HepG2 (cell line): ENCODE data around the gene CHMP1A. TPM values are rescaled to one million over a fixed set of nuclear protein-coding genes. Genes with fewer than 3 reads are reported as not detected.
A peak's percentile ranks its signal among the peaks of the same experiment; 100 is the strongest.

Source experiments
- MBD4 ChIP-seq: IDR thresholded peaks from 2 replicates; pipeline ENCODE4 v1.6.1; 2012; ENCODE audit warnings: low read length, inconsistent platforms, borderline replicate concordance
- MEF2D ChIP-seq: sonication (generic); formaldehyde crosslinking; IDR thresholded peaks from 2 replicates; pipeline ENCODE4 v1.5.1; 2020; ENCODE audit warnings: mild to moderate bottlenecking, missing genetic modification reagents
- MTA1 ChIP-seq: sonication (generic); formaldehyde crosslinking; IDR thresholded peaks from 2 replicates; pipeline ENCODE4 v1.4.0; 2020; ENCODE audit warnings: missing genetic modification reagents, mild to moderate bottlenecking, borderline replicate concordance
- XRCC5 ChIP-seq: fragments of 200-400 bp; formaldehyde crosslinking; optimal IDR thresholded peaks from 2 replicates; pipeline ENCODE3; 2017; ENCODE audit warnings: mild to moderate bottlenecking, low read length
- ZMYM3 ChIP-seq: sonication (generic); formaldehyde crosslinking; IDR thresholded peaks from 2 replicates; pipeline ENCODE4 v1.5.1; 2020; ENCODE audit warnings: mild to moderate bottlenecking, missing genetic modification reagents
- ZNF260 ChIP-seq: sonication (generic); formaldehyde crosslinking; IDR thresholded peaks from 2 replicates; pipeline ENCODE4 v1.4.0; 2020; ENCODE audit warnings: missing genetic modification reagents, low read depth, mild to moderate bottlenecking, borderline replicate concordance
- ZNF558 ChIP-seq: sonication (generic); formaldehyde crosslinking; IDR thresholded peaks from 2 replicates; pipeline ENCODE4 v1.9.0; 2022; ENCODE audit warnings: mild to moderate bottlenecking, missing genetic modification reagents, borderline replicate concordance
- ZNF75D ChIP-seq: sonication (generic); formaldehyde crosslinking; IDR thresholded peaks from 2 replicates; pipeline ENCODE4 v1.8.1; 2023; ENCODE audit warnings: missing genetic modification reagents, mild to moderate bottlenecking, borderline replicate concordance
- ZSCAN30 ChIP-seq: sonication (generic); formaldehyde crosslinking; IDR thresholded peaks from 2 replicates; pipeline ENCODE4 v1.5.0; 2020; ENCODE audit warnings: mild to moderate bottlenecking, missing genetic modification reagents
- polyA plus RNA-seq, 8 experiments: library from polyadenylated mRNA; depleted of rRNA in 3 of 8; stranded (reverse) in 7 of 8; unstranded in 1 of 8; fragments of >200 nt; fragmentation: Illumina TruSeq in 4 of 8; extraction: Trizol in 4 of 8; gene quantifications; 2 replicates each; pipeline versions ENCODE4 v1.2.1 to v1.2.3, GENCODE V29; 2011 to 2016; ENCODE audit warnings: low read depth in 4 of 8, missing spikeins in 1 of 8, mixed read lengths in 1 of 8; ENCODE audit not compliant: insufficient read depth in 1 of 8
- total RNA-seq, 5 experiments: library from RNA; depleted of rRNA; stranded (reverse); fragments of >200 nt; fragmentation: Illumina TruSeq; extraction: Trizol; gene quantifications; 2 replicates each; pipeline ENCODE4 v1.2.3, GENCODE V29; 2016; ENCODE audit warnings: low read depth in 1 of 5
- TF ChIP-seq, protein P1 (sequence below): sonication (generic); formaldehyde crosslinking; IDR thresholded peaks from one replicate; pipeline ENCODE4 v1.5.1; 2020; ENCODE audit warnings: mild to moderate bottlenecking, missing genetic modification reagents; ENCODE audit errors: not compliant biosample characterization
- TF ChIP-seq, protein P2 (sequence below): sonication (generic); formaldehyde crosslinking; IDR thresholded peaks from 2 replicates; pipeline ENCODE4 v1.5.0; 2020; ENCODE audit warnings: mild to moderate bottlenecking, missing genetic modification reagents
- TF ChIP-seq, protein P3 (sequence below): sonication (generic); formaldehyde crosslinking; IDR thresholded peaks from 2 replicates; pipeline ENCODE4 v1.8.1; 2022; ENCODE audit warnings: low read depth, mild to moderate bottlenecking, missing genetic modification reagents

CHMP1A gene
- total and polyA plus RNA-seq, 2 of the 13 experiments (the other 11 are each of a cell fraction or from before 2014, with no cell fraction given) = 69.4 to 73.3 TPM

DNA sequence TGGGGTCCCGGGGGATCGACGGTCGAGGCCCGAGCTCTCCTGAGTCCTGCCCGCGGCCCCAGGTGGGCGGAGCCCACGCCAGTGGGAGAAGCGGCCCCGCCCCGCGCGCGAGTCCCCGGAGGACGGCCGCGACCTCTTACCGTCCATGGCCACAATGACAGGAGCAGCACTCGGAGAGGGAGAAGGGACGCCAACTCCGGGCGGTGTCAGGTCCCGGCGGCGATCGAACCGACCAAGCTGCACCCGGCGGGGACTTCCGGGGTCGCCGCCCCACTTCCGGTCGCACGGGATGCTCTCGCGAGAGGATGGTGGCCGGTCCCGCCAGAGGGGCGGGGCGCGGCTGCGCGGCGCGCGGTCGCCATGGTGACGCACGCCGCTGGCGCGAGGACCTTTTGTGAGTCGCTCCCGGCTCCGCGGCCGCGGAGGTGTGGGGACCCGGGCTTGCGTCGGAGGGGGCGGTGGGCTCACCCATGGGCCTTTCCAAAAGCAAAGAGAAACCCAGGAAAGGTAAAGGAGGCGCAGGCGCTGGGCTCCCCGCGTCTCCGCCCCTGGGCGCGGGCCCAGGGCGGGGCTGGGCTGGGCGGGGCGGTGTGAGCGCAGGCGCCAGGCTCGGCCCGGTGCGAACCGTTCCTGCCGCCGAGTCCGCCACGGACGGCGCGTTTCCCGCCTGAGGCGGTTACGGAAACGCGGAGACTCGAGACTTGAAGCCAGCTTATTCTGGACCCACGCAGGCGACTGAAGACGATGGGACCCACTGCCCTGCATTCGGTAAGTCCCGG, at the start of gene CHMP1A, which contains the start of gene SPATA33 (continued):
- TF ChIP-seq, protein P1, sequence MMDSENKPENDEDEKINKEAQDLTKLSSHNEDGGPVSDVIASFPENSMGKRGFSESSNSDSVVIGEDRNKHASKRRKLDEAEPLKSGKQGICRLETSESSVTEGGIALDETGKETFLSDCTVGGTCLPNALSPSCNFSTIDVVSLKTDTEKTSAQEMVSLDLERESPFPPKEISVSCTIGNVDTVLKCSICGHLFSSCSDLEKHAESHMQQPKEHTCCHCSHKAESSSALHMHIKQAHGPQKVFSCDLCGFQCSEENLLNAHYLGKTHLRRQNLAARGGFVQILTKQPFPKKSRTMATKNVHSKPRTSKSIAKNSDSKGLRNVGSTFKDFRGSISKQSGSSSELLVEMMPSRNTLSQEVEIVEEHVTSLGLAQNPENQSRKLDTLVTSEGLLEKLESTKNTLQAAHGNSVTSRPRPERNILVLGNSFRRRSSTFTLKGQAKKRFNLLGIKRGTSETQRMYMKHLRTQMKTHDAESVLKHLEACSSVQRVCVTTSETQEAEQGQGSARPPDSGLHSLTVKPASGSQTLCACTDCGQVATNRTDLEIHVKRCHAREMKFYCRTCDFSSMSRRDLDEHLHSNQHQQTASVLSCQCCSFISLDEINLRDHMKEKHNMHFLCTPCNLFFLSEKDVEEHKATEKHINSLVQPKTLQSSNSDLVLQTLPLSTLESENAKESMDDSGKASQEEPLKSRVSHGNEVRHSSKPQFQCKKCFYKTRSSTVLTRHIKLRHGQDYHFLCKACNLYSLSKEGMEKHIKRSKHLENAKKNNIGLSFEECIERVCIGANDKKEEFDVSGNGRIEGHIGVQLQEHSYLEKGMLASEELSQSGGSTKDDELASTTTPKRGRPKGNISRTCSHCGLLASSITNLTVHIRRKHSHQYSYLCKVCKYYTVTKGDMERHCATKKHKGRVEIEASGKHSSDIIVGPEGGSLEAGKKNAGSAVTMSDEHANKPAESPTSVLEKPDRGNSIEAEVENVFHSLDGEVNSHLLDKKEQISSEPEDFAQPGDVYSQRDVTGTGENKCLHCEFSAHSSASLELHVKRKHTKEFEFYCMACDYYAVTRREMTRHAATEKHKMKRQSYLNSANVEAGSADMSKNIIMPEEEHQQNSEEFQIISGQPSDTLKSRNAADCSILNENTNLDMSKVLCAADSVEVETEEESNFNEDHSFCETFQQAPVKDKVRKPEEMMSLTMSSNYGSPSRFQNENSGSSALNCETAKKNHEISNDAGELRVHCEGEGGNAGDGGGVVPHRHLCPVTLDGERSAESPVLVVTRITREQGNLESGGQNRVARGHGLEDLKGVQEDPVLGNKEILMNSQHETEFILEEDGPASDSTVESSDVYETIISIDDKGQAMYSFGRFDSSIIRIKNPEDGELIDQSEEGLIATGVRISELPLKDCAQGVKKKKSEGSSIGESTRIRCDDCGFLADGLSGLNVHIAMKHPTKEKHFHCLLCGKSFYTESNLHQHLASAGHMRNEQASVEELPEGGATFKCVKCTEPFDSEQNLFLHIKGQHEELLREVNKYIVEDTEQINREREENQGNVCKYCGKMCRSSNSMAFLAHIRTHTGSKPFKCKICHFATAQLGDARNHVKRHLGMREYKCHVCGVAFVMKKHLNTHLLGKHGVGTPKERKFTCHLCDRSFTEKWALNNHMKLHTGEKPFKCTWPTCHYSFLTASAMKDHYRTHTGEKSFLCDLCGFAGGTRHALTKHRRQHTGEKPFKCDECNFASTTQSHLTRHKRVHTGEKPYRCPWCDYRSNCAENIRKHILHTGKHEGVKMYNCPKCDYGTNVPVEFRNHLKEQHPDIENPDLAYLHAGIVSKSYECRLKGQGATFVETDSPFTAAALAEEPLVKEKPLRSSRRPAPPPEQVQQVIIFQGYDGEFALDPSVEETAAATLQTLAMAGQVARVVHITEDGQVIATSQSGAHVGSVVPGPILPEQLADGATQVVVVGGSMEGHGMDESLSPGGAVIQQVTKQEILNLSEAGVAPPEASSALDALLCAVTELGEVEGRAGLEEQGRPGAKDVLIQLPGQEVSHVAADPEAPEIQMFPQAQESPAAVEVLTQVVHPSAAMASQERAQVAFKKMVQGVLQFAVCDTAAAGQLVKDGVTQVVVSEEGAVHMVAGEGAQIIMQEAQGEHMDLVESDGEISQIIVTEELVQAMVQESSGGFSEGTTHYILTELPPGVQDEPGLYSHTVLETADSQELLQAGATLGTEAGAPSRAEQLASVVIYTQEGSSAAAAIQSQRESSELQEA = peak; percentile 11
- TF ChIP-seq XRCC5 (peak; percentile 18), MBD4 (no peak), MEF2D (CRISPR knock-in tag) (no peak; the same call in 1 of the 2 replicates), ZNF260 (CRISPR knock-in tag) (no peak), ZMYM3 (CRISPR knock-in tag) (peak; percentile 61; the same call in 1 of the 2 replicates), ZNF75D (no peak; the same call in 1 of the 2 replicates), ZNF558 (CRISPR knock-in tag) (peak; percentile 26; the same call in 1 of the 2 replicates), MTA1 (peak; percentile 25; the same call in 1 of the 2 replicates), ZSCAN30 (CRISPR knock-in tag) (peak; percentile 80; the same call in 1 of the 2 replicates)
- TF ChIP-seq, protein P2, sequence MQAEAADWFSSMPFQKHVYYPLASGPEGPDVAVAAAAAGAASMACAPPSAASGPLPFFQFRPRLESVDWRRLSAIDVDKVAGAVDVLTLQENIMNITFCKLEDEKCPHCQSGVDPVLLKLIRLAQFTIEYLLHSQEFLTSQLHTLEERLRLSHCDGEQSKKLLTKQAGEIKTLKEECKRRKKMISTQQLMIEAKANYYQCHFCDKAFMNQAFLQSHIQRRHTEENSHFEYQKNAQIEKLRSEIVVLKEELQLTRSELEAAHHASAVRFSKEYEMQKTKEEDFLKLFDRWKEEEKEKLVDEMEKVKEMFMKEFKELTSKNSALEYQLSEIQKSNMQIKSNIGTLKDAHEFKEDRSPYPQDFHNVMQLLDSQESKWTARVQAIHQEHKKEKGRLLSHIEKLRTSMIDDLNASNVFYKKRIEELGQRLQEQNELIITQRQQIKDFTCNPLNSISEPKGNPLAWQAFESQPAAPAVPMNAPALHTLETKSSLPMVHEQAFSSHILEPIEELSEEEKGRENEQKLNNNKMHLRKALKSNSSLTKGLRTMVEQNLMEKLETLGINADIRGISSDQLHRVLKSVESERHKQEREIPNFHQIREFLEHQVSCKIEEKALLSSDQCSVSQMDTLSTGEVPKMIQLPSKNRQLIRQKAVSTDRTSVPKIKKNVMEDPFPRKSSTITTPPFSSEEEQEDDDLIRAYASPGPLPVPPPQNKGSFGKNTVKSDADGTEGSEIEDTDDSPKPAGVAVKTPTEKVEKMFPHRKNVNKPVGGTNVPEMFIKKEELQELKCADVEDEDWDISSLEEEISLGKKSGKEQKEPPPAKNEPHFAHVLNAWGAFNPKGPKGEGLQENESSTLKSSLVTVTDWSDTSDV (CRISPR knock-in tag) = peak; percentile 71; the same call in 1 of the 2 replicates
- TF ChIP-seq, protein P3, sequence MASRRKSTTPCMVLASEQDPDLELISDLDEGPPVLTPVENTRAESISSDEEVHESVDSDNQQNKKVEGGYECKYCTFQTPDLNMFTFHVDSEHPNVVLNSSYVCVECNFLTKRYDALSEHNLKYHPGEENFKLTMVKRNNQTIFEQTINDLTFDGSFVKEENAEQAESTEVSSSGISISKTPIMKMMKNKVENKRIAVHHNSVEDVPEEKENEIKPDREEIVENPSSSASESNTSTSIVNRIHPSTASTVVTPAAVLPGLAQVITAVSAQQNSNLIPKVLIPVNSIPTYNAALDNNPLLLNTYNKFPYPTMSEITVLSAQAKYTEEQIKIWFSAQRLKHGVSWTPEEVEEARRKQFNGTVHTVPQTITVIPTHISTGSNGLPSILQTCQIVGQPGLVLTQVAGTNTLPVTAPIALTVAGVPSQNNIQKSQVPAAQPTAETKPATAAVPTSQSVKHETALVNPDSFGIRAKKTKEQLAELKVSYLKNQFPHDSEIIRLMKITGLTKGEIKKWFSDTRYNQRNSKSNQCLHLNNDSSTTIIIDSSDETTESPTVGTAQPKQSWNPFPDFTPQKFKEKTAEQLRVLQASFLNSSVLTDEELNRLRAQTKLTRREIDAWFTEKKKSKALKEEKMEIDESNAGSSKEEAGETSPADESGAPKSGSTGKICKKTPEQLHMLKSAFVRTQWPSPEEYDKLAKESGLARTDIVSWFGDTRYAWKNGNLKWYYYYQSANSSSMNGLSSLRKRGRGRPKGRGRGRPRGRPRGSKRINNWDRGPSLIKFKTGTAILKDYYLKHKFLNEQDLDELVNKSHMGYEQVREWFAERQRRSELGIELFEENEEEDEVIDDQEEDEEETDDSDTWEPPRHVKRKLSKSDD (CRISPR knock-in tag) = 0 out of 2 replicates have a peak, but pooled peaks have one; percentile 39
